Ishikawa (cell line): ENCODE measurements around the gene ZBTB47.

Experiments used
- CEBPB ChIP-seq: IDR thresholded peaks from 2 replicates; pipeline ENCODE4 v1.6.1; 2012
- CREB1 ChIP-seq: IDR thresholded peaks from 2 replicates; pipeline ENCODE4 v1.6.1; 2012; ENCODE audit warnings: low read depth
- EGR1 ChIP-seq: IDR thresholded peaks from 2 replicates; pipeline ENCODE4 v1.6.1; 2012
- EP300 ChIP-seq: IDR thresholded peaks from 2 replicates; pipeline ENCODE4 v1.6.1; 2012; ENCODE audit warnings: borderline replicate concordance
- FOXM1 ChIP-seq: IDR thresholded peaks from 2 replicates; pipeline ENCODE4 v1.6.1; 2012; ENCODE audit warnings: low read depth, borderline replicate concordance
- NFIC ChIP-seq: IDR thresholded peaks from 2 replicates; pipeline ENCODE4 v1.6.1; 2012
- RAD21 ChIP-seq: IDR thresholded peaks from 2 replicates; pipeline ENCODE4 v1.6.1; 2012; ENCODE audit warnings: low read depth
- TAF1 ChIP-seq: IDR thresholded peaks from 2 replicates; pipeline ENCODE4 v1.6.1; 2012; ENCODE audit warnings: low read depth, mild to moderate bottlenecking
- TCF12 ChIP-seq: IDR thresholded peaks from 2 replicates; pipeline ENCODE4 v1.6.1; 2012; ENCODE audit warnings: low read depth
- TEAD4 ChIP-seq: IDR thresholded peaks from 2 replicates; pipeline ENCODE4 v1.6.1; 2012
- YY1 ChIP-seq: IDR thresholded peaks from 2 replicates; pipeline ENCODE4 v1.6.1; 2012; ENCODE audit warnings: low read depth
- ZBTB7A ChIP-seq: IDR thresholded peaks from 2 replicates; pipeline ENCODE4 v1.6.1; 2012; ENCODE audit warnings: low read depth
- TF ChIP-seq, protein P1 (sequence below): IDR thresholded peaks from 2 replicates; pipeline ENCODE4 v1.6.1; 2012
- TF ChIP-seq, protein P2 (sequence below): IDR thresholded peaks from 2 replicates; pipeline ENCODE4 v1.6.1; 2012; ENCODE audit warnings: low read depth, mild to moderate bottlenecking

DNA sequence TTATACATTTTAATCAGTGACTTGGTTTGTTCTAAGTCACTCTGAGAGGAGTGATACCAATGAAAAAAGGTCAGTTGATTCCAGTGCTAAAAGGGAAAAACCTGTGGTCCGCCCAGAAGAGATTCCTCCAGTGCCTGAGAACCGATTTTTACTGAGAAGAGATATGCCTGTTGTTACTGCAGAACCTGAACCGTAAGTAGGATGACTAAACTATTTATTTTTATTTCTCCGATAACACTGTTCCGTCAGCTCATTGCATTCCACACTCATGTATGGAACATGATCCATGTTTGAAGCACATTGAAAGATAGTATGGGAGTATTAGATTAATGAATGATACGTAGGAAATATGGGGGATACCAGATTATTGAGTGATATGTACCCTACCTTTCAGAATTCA is 20.0 kb upstream of the ZBTB47 start:
- TF ChIP-seq EGR1 (no peak), TAF1 (no peak), RAD21 (no peak), CREB1 (no peak), EP300 (no peak), TCF12 (no peak), TEAD4 (no peak), ZBTB7A (no peak), NFIC (no peak), YY1 (no peak), CEBPB (no peak), FOXM1 (no peak)
- TF ChIP-seq, protein P1, sequence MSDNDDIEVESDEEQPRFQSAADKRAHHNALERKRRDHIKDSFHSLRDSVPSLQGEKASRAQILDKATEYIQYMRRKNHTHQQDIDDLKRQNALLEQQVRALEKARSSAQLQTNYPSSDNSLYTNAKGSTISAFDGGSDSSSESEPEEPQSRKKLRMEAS, result no peak
- TF ChIP-seq, protein P2, sequence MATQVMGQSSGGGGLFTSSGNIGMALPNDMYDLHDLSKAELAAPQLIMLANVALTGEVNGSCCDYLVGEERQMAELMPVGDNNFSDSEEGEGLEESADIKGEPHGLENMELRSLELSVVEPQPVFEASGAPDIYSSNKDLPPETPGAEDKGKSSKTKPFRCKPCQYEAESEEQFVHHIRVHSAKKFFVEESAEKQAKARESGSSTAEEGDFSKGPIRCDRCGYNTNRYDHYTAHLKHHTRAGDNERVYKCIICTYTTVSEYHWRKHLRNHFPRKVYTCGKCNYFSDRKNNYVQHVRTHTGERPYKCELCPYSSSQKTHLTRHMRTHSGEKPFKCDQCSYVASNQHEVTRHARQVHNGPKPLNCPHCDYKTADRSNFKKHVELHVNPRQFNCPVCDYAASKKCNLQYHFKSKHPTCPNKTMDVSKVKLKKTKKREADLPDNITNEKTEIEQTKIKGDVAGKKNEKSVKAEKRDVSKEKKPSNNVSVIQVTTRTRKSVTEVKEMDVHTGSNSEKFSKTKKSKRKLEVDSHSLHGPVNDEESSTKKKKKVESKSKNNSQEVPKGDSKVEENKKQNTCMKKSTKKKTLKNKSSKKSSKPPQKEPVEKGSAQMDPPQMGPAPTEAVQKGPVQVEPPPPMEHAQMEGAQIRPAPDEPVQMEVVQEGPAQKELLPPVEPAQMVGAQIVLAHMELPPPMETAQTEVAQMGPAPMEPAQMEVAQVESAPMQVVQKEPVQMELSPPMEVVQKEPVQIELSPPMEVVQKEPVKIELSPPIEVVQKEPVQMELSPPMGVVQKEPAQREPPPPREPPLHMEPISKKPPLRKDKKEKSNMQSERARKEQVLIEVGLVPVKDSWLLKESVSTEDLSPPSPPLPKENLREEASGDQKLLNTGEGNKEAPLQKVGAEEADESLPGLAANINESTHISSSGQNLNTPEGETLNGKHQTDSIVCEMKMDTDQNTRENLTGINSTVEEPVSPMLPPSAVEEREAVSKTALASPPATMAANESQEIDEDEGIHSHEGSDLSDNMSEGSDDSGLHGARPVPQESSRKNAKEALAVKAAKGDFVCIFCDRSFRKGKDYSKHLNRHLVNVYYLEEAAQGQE, result no peak
